IPS-NIHi11 (cell line): ENCODE results near the gene AGAP1.

Experiments used
- DNase-seq: peaks from one replicate; pipeline ENCODE4 v3.0.0; 2012; ENCODE audit warnings: mixed read lengths, low spot score

The AGAP1 gene

DNA sequence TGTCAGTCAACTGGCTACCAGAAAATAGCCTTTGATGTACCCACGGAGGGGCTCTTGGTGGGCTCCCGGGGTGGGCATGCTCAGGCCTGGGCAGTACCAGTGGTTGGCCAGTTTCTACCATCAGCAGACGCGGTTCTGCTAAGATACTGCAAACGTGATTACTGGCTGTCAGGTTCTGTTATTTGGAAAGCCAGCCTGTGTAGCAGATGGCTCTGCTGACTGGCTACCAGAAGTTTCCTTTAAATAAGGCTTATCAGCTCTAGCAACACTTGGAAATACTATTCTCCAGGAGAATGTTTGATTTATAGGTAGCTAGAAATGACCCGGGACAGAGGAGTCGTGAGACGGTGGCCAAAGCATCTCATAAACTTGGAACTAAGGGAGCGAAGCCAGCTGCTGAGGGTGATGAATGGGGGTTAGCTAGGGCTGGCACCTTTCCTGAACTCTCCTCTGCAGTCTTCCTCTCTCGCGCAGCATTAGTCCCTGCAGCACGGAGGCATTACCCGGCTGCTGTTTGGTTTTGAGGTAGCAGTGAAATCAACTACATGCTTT is 171.9 kb downstream of the AGAP1 start:
- no peak for DNase-seq

DNA sequence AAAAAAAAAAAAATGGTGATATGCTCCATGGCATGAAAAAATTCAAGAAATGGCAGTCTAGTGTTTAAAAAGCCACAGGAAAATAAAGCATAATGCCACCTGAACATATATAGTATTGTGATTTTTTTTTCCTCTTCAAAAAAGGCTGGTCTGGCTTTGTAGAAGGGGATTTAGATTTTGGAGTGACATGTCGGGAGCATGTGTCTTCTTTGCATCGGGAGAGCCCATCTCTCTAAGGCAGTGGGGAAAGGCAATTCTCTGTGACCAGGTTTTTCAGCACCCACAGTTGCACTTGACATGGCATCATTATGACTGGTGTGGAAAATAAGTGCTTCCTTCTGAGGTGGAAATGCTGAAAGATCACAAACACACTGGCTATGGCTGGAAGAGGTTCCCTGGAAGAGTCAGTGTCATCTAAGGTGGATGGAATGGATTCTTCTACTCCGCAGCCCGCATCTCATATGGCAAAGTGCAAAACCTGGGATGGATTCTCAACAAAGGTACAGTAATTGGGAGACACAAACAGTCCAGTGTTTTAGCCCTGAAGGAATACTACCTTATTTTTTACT is 172.5 kb downstream of the AGAP1 start:
- DNase-seq, result peak; percentile 58

DNA sequence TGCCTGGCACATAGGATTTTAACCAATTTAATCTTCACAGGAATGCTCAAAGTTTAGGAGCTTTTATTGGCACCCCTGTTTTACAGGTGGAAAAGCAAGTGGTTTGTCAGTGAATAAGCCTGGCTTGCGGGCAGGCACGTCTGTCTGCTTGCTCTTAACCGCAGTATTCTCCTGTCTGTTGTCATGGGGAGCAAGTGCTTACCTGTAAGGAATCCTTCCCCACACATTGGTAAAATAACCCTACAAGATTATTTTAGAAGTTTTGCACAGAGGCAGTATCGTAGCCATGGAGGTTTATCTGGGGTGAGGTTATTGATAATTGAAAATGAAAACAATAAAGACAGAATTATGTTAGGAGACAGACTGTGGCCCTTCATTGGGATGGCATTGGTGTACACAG is 174.9 kb downstream of the AGAP1 start:
- DNase-seq, result no peak

DNA sequence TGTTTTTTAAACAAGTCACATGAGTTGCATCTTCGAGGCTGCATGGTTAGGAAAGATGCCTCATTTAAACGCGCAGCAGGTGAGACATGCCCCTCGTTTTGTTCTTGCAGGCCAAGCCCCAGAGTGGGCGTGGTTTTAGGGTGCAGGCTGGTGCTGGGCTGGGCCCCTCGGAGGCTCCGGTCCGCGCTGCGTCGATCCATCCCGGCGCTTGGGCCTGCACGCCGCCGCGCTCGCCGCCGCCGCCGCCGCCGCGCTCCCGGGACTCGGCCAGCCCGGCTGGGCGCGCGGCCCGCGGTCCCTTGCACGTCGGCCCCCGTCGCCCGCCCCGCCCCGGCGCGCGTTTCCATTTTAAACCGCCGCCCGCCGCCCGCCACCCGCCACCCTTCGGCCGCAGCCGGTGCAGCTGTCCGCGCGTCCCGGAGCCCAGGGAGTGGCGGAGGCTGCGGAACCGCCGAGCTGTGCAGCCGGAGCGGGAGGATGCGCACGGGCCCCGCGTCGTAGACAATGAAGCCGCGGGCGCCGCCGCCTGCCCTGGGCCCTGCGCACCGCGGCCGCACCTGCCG is 175.5 kb downstream of the AGAP1 start:
- DNase-seq, result peak; percentile 92

DNA sequence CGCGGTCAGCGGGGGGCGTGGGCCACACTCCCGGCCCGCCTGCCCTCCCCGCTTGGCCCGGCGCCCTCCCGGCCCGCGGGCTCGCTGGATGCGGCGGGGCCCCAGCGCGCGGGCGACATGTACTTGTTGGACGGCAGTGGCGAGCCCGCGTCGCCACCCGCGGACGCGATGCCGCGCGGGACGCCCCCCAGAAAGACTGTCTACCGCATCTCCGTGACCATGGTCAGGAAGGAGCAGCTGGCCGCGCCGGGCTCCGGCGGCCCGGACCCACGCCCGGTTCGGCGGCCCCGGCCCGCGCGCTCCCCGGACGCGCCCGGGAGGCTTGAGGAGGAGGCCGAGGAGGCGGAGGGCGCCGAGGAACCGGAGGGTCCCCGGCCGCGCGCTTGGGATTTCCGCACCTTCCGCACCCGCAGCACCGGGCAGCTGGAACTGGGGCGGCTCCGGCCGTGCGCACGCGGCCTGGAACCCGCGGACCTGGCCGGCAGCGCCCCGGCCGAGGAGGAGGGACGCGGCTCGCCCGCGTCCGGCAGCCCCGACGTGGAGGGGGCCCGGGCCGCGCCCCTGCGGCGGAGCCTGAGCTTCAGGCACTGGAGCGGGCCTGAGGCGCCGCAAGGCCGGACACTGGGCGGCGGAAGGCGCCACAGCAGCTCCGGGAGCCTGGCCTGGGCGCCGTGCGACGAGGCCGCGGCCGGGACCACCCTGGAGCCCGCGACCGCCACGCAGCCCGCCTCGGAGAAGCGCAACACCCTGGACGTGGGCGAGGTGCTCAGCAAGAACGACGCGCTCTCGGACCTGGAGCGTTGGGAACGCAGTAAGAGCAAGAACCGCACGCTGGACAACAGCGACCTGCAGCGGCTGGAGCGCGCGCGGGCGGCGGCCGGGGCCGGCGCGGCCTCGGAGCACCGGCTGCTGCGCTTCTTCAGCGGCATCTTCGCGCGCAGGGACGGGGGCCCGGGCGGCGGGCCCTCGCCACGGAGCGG is 176.4 kb downstream of the AGAP1 start:
- DNase-seq, result peak; percentile 68

DNA sequence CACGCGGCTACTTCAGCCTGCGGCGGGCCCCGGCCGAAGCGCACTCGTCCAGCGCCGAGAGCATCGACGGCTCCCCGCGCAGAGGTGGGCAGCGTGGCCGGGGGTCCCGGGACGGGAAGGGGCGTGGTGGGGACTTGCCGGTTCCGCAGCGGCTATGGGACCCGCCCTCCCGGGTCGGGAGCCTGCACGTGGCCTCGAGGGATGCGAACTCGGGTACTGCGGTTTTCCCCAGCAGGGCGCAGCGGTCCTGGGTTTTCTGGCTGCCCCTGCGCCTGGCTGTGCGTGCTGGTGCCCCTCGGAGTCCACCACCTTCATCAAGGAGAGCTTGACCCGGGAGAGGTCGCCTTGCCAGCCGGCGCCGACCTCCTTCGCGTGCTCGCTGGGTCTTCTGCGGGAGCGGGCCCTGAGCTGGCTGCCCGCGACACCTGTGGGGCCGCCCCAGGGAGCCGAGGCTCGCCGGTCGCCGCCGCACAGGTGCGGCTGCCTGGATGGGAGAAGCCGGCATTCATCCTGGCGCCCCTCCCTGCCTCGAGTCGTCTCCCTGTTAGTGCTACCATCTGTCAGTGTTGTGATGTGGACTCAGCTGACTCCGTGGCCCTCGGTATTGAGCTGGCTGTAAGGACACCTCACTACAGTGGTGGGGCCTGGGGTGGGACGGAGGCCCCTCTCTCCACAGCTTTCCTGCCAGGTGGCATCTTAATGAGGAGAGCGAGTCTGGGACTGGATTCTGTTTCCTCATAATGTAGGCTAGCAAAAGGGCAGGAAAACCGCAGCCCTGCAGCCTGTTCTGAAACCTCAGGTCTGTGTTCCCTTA is 177.3 kb downstream of the AGAP1 start:
- peak; percentile 24 for DNase-seq

DNA sequence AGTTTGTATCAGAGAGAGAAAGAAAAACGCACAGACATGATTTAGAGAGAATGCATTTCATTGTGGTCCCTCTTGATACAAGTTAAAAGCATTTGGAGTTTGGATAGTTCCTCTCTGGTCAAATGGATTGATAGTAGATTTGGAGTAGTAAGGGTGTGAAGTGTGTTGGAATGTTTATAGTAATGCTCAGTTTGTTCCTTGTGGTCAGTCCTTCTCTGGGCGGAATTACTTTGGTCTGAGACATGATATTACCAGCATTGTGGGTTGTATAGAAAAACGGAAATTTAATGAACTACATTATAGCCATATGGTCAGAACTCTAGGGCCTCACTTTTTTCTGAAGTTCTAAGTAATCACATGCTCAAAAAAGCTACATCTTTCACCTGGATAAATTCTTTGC is 178.9 kb downstream of the AGAP1 start:
- no peak for DNase-seq

DNA sequence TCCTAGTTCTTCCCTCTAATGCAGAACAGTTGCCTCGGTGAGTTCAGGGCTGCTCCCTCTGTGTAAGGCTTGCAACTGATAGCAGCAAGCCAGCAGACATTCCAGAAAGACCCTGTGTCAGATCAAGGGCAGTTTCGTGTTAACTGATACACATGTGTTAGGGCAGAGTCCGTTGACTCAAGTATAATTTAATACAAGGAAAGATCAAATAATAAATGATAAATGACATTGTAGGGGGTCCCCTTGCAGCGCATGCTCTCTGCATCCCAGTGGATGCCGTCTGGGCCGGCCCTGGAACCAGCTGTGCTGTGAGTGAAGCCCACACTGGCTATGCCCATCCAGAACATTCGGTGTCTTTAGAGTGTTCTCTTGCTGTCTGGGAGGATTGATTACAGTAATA is 180.3 kb downstream of the AGAP1 start:
- DNase-seq, result no peak

DNA sequence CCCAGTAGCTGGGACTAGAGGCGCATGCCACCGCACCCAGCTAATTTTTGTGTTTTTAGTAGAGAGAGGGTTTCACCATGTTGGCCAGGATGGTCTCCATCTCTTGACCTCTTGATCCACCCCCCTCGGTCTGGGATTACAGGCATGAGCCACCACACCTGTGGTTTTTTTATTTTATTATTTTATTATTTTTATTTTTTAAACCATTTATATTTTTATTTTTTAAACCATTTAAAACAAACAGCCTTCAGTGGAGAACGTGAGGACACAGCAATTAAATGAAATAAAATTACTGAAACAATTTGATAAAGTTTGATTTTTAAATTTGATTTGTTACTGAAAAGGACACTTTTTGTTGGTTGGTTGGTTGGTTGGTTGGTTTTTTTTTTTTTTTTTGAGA is 181.0 kb downstream of the AGAP1 start:
- no peak for DNase-seq

DNA sequence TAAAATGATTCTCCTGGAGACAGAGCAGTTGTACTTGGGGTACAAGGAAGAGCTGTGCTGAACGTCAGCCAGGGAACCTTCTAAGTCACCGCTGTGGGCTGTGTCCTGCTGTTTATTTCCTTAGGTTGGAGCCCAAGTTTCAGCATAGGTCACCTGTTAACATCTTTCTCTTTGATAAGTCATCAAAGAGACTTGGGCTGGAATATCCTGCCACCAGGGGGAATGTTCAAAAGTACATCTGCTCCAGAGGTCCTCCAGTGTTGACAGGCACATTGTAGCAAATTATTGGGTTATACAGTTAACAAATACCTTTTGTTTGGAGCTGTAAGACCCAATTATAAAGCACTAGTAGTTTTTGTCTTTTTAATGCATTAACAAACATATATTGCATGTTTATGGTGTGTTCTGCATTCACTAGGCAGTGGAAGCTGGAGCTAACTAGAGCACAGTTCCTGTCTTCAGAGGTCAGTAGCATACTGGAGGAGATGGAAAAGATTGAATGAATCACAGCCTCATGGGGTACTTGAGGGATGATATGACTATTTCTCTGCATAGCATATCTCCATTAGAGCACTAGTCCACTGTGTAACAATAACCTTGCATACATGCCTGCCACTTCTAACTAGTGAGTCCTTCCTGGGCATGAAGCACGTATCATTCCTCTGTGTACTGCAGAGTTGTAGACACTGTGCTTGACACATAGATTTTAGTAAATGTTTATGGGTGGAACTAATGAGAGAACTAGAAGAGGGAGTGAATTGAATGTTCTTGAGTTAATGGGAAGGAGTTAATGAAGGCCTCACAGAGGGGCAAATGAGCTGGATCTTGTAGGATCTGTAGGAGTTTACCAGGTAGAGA is 182.1 kb downstream of the AGAP1 start:
- no peak for DNase-seq

DNA sequence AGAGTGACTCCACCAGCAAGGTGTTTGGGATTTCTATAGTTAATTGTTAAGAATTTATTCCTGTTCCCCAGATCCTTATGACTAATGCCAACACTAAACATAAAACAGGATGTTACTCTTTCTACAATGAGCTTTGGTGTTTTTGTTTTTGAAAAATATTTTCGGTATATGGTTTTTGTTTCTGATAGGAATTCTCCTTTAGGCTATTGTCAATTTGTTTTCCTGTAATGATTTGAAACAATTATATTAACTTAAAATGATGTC is 182.6 kb downstream of the AGAP1 start:
- DNase-seq, result no peak

DNA sequence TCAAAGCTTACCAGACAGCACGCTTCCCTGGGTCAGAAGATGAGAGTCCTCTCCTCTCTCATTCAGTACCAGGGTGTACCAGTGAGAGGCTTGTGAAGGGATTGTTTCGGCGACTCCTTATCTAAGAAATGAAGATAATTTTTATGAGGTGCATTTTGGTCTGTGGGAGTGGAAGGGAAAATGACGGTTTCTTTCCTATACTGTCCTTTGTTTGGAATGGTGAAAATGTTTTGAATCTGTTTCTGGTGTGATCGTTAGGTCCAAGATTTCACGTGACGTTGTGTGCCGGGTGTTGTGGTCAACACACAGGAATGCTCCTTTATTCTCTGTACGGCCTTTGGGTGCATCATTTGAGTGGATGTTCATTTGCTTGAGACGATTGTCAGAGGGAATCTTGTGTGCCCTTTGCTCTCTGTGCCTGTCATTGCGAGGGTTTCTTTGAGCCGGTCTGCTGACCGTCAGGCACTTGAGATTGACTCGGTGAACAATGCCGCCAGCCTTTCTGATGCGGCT is 183.5 kb downstream of the AGAP1 start:
- DNase-seq, result no peak

DNA sequence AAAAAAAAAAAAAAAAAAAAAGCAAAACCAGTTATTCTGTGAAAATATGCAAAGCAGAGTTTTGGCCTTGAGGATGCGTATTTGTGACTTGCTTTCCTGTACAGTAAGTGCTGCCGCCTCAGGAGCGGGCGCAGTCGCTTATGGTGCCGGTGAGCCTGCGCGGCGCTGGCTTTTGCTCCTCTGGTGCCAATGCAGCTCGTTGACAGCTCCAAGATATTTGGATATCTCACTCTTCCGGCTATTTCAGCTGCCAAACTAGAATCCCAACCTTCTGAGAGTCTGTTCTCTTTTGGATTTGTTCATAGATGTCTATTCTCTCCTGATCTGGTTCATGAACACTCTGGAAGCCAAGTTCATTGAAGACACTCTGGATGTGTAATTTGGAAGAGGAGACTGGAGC is 184.1 kb downstream of the AGAP1 start:
- no peak for DNase-seq

DNA sequence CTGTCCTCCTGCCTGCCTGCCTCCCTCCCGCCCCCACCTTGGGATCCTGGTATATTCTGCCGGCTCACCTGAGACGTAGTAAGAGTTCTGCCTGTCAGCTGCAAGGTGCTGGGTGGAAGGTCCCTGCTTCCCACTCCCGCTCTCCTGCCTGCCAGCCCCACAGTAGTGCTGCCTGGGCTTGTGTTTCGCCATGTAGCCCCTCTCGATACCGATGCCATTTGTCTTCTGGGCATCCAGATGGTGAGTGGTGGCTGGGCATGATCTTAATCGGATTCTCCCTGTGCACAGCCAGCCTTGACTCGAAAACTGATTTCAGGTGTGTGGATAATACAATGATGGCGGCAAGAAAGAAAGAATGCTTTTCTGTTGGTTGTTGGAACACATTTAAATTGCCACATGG is 184.9 kb downstream of the AGAP1 start:
- DNase-seq, result no peak

DNA sequence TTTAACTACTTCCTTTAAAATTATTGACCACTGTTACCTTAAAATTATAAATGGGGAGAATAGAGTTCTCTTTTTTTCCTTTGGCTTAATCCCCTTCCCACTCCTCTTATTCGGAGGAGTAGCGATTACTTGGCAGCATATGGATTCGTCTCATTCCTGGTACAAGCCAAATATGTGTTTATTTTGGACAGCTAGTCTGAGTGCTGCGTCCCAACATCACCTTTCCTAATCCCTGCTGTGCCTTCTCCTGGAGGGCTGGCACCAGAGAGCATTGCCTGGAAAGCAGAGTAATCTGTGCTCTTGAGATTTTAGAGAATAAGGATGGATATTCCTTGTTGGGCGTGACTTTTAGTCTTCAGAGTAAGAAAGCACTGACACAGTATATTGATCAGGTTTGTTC is 185.6 kb downstream of the AGAP1 start:
- no peak for DNase-seq

DNA sequence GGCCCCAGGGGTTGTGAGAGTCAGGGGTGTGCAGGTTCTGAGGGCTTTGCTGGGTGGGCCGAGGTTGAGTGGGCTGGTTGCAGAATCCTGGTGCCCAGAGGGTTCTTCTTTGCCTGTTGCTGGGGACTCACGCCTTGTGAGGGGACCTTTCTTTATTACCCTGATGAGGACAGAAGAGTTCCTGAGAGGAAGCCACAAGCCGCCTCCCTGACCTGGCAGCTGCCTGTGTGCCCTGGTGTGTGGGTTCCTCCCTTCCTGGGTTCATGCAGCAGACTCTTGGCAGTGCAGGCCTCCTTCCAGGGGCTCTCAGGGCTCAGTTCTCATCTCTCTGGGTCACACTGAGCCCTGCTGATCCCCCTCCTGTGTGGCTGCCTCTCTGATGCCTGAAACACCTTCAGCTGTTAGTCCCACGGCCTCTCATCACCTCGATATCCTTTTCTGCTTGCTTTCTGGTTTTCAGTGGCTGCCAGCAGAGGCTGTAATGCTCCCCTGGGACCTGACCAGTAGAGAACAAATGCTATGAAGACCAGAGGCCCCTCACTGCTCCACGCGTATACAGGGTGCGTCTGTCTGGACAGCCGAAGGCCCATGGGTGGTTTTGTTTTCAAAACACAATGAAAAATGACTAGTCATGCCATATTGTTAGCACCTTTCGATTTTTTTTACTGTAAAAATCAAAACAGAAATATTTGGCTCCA is 191.3 kb downstream of the AGAP1 start:
- no peak for DNase-seq

DNA sequence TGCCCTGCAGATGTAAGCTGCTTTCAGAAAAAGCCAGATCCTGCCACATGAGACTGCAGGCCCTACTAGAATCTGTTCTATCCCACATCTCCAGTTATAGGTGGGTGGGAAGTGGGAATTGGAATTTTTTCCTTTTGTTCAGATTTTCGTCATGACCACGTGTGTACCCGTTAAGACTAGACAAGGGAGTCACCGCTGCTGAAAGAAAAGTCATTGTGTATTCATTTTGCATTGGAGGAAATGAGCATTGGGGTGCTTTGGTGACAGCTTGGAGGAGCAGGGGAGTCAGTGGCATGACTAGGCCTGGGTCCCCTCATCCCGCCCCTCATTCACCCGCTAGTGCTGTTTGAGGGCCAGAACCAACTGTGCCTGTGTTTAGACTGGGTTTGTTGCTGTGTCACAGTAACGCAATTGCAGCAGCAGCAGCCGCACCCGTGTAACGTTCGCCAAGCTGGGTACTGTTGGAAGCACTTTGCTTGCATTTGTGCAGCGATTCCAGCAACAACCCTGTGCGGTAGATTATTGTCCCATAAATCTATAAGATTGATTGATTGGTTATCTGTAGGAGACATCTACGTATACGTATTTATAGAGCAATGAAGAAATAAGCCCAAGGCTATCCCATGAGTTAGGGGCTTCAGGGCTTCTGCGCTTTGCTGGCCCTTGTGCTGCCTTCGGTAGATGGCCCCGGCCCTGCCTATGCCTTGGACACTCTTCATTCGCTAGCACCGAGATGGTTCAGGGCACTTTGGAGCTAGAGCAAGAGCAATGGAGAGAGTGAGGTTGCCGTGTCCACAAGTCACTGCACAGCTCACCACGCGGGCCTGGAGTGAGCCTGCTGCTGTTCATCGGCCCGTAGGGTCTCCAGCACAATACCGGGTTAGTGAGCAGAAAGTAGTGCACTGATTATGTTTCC is 194.9 kb downstream of the AGAP1 start:
- DNase-seq, result no peak

DNA sequence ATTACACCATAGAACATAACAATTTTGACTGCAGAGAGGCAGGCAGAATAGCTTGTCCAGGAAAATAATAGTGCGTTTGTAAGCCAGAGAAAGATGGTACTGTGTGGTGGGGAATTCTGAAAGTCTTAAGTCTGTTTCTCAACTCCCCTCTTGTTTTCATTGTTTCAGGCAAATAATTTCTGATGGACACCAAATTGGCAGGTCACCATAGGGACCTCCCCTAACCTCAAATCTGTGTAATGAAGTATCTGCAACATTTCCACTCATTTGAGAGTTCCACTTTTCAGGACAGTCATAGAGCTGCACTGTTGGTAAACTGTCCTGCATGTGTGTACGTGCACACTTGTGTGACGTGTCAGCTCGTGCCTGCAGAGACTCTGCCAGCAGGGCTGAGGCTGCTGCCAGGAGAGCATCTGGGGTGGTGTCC is 195.6 kb downstream of the AGAP1 start:
- no peak for DNase-seq

DNA sequence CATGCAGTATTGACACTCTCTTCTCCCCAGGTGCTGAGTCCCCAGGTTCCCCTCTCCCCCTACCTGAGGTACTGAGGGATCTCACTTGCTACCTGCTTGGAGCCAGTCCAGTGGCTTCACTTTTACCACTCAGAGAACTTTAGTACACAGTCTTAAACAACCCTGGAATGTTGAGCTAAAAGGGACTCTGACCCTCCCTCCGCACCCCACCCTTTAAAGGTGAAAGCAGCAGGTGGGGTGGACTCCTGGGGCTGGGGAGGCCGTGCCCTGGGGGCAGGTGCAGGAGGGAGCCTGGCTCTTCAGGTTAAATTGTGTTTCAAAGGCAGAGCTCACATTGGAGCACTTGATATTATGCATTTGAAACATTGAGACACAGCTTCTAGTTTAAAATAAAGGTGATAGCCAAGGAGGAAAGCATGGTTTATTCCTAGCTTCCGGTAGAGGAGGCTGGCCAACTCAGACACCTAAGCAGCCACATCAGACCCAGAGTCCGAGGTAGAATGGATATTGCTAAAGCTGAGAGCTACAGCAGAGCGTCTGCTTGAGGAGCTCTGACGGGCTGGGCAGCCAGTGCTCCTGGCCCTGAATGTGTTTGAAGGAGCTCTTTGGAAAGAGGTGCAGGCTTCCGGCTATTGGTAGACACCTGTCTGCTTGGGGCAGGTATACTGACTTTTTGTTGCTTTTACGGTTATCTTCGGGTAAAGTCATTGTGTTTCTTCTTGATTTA is 196.4 kb downstream of the AGAP1 start:
- DNase-seq, result no peak
